DOHH2 (cell line): ENCODE results near the gene TFF1.

Source experiments
- H3F3A ChIP-seq: fragments of 200-600 bp; sonication (generic), shearing (Covaris generic); 2 replicates; pipeline ENCODE4 v1.6.0; 2016; ENCODE audit warnings: antibody characterized with exemption, mild to moderate bottlenecking; ENCODE audit not compliant: control insufficient read depth, insufficient read depth
- H3K27ac ChIP-seq: fragments of 200-600 bp; sonication (generic); 2 replicates; pipeline ENCODE4 v1.5.1; 2014; ENCODE audit warnings: low read depth, mild to moderate bottlenecking, low read length, moderate library complexity
- H3K27me3 ChIP-seq: fragments of 200-600 bp; sonication (generic); 2 replicates; pipeline ENCODE4 v1.6.1; 2014; ENCODE audit warnings: mild to moderate bottlenecking, low read length, mixed read lengths; ENCODE audit not compliant: control insufficient read depth
- H3K36me3 ChIP-seq: fragments of 200-600 bp; sonication (generic); 2 replicates; pipeline ENCODE4 v1.6.1; 2014; ENCODE audit warnings: mild to moderate bottlenecking, low read length, moderate library complexity, mixed read lengths; ENCODE audit not compliant: control insufficient read depth
- H3K4me1 ChIP-seq: fragments of 200-600 bp; sonication (generic); 2 replicates; pipeline ENCODE4 v1.6.1; 2014; ENCODE audit warnings: mild to moderate bottlenecking, low read length, mixed read lengths; ENCODE audit not compliant: control insufficient read depth
- H3K4me2 ChIP-seq: fragments of 200-600 bp; sonication (generic); 2 replicates; pipeline ENCODE4 v1.6.0; 2014; ENCODE audit warnings: mild to moderate bottlenecking, low read length, moderate library complexity
- H3K4me3 ChIP-seq: fragments of 200-600 bp; sonication (generic); 2 replicates; pipeline ENCODE4 v1.5.1; 2014; ENCODE audit warnings: mild to moderate bottlenecking, low read length, mixed read lengths
- H3K79me2 ChIP-seq: fragments of 200-600 bp; sonication (generic); 2 replicates; pipeline ENCODE4 v1.6.1; 2014; ENCODE audit warnings: mild to moderate bottlenecking, low read length, mixed read lengths; ENCODE audit not compliant: control insufficient read depth
- H3K9me2 ChIP-seq: fragments of 200-600 bp; sonication (generic); replicated peaks from 2 replicates; pipeline ENCODE4 v1.6.1; 2014; ENCODE audit warnings: mild to moderate bottlenecking, low read length, mixed read lengths; ENCODE audit not compliant: control insufficient read depth
- H3K9me3 ChIP-seq: fragments of 200-600 bp; sonication (generic); 2 replicates; pipeline ENCODE4 v1.6.1; 2014; ENCODE audit warnings: antibody characterized with exemption, low read length, mixed read lengths; ENCODE audit not compliant: control insufficient read depth, insufficient read depth
- H4K20me1 ChIP-seq: fragments of 200-600 bp; sonication (generic); 2 replicates; pipeline ENCODE4 v1.6.0; 2014; ENCODE audit warnings: low read depth, mild to moderate bottlenecking, antibody characterized with exemption, low read length, moderate library complexity; ENCODE audit not compliant: control insufficient read depth, insufficient read depth
- CTCF ChIP-seq: fragments of 200-600 bp; sonication (generic); IDR thresholded peaks from one replicate; pipeline ENCODE4 v1.5.1; 2014; ENCODE audit warnings: antibody characterized with exemption, mild to moderate bottlenecking, low read depth, low read length; ENCODE audit not compliant: poor library complexity, severe bottlenecking
- EZH2phosphoT487 ChIP-seq: fragments of 200-600 bp; sonication (generic); IDR thresholded peaks from 2 replicates; pipeline ENCODE4 v1.6.1; 2017; ENCODE audit warnings: borderline replicate concordance, mild to moderate bottlenecking, antibody characterized with exemption, low read length, moderate library complexity, mixed read lengths

TFF1 gene

GRCh38 chr21:42387843-42388340, 21.6 kb upstream of the TFF1 start:
- H3K79me2 ChIP-seq, result no peaks in the 10 kb centered on the region
- TF ChIP-seq EZH2phosphoT487 (no peak), CTCF (no peak)
- H3K4me2 ChIP-seq, result no peak overlapping the region
- no peaks in the 10 kb centered on the region for H4K20me1 ChIP-seq
- no peaks in the 10 kb centered on the region for H3K36me3 ChIP-seq
- H3K9me3 ChIP-seq, result no peaks in the 10 kb centered on the region
- H3K4me1 ChIP-seq, result peaks cover 22% of the 10 kb centered on the region
- peaks cover 41% of the 10 kb centered on the region for H3K27me3 ChIP-seq
- H3K9me2 ChIP-seq, result no peaks in the 10 kb centered on the region
- no peak overlapping the region for H3K4me3 ChIP-seq
- no peak overlapping the region for H3K27ac ChIP-seq
- no peaks in the 10 kb centered on the region for H3F3A ChIP-seq

- TF ChIP-seq EZH2phosphoT487 (no peak), CTCF (no peak)
- no peaks in the 10 kb centered on the region for H3K9me3 ChIP-seq
- no peaks in the 10 kb centered on the region for H3K79me2 ChIP-seq
- H4K20me1 ChIP-seq, result no peaks in the 10 kb centered on the region
- peaks cover 36% of the 10 kb centered on the region for H3K27me3 ChIP-seq
- no peak overlapping the region for H3K27ac ChIP-seq
- no peaks in the 10 kb centered on the region for H3K9me2 ChIP-seq
- H3K4me2 ChIP-seq, result no peak overlapping the region
- no peaks in the 10 kb centered on the region for H3K36me3 ChIP-seq
- H3K4me1 ChIP-seq, result peaks cover 15% of the 10 kb centered on the region
- no peak overlapping the region for H3K4me3 ChIP-seq
- no peaks in the 10 kb centered on the region for H3F3A ChIP-seq
Observed at GRCh38 chr21:42387164-42387563, 20.8 kb upstream of the TFF1 start.

GRCh38 chr21:42386034-42386591, 19.8 kb upstream of the TFF1 start:
- Histone ChIP-seq H3K9me3 (no peaks in the 10 kb centered on the region), H3K4me3 (no peak overlapping the region), H3K9me2 (no peaks in the 10 kb centered on the region), H3K4me2 (no peak overlapping the region), H3F3A (no peaks in the 10 kb centered on the region), H3K27ac (no peak overlapping the region), H3K36me3 (no peaks in the 10 kb centered on the region), H3K27me3 (peaks cover 26% of the 10 kb centered on the region), H3K4me1 (peaks cover 15% of the 10 kb centered on the region), H3K79me2 (no peaks in the 10 kb centered on the region), H4K20me1 (no peaks in the 10 kb centered on the region)
- no peak for TF ChIP-seq EZH2phosphoT487
- TF ChIP-seq CTCF, result no peak
